Measurements from ENCODE around the gene SPAG4.

GRCh38 chr20:35582131-35582530 lies 33.5 kb upstream of the SPAG4 start:
- TF ChIP-seq, protein P1, sequence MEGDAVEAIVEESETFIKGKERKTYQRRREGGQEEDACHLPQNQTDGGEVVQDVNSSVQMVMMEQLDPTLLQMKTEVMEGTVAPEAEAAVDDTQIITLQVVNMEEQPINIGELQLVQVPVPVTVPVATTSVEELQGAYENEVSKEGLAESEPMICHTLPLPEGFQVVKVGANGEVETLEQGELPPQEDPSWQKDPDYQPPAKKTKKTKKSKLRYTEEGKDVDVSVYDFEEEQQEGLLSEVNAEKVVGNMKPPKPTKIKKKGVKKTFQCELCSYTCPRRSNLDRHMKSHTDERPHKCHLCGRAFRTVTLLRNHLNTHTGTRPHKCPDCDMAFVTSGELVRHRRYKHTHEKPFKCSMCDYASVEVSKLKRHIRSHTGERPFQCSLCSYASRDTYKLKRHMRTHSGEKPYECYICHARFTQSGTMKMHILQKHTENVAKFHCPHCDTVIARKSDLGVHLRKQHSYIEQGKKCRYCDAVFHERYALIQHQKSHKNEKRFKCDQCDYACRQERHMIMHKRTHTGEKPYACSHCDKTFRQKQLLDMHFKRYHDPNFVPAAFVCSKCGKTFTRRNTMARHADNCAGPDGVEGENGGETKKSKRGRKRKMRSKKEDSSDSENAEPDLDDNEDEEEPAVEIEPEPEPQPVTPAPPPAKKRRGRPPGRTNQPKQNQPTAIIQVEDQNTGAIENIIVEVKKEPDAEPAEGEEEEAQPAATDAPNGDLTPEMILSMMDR (conservative IDR thresholded peaks at IDR 0.05; ENCODE audit: low read length) = no peak
- no peak for TF ChIP-seq EZH2phosphoT487 (IDR thresholded peaks at IDR 0.05; ENCODE audit: borderline replicate concordance)
